H1 (cell line): ENCODE data around the gene ZBTB40.

Experiments used
- BACH1 ChIP-seq: IDR thresholded peaks from 2 replicates; pipeline ENCODE4 v1.6.1; 2012; ENCODE audit warnings: low read length, improper control_type of control experiment
- CEBPB ChIP-seq: IDR thresholded peaks from 2 replicates; pipeline ENCODE4 v1.6.1; 2012; ENCODE audit warnings: low read depth, low read length
- CTCF ChIP-seq, 3 experiments: IDR thresholded peaks; 1 replicate in 2 of 3; 2 replicates in 1 of 3; pipeline versions ENCODE4 v1.5.1 to v1.6.1; 2011; ENCODE audit warnings: low read length in 3 of 3, mild to moderate bottlenecking in 3 of 3, inconsistent platforms in 2 of 3, low read depth in 1 of 3, moderate library complexity in 1 of 3; ENCODE audit not compliant: insufficient read depth in 1 of 3; ENCODE audit errors: control extremely low read depth in 1 of 3
- EP300 ChIP-seq, 2 experiments: IDR thresholded peaks; 1 replicate in 1 of 2; 2 replicates in 1 of 2; pipeline ENCODE4 v1.6.1; 2011 to 2012; ENCODE audit warnings: low read depth in 2 of 2, low read length in 2 of 2, mild to moderate bottlenecking in 2 of 2, borderline replicate concordance in 1 of 2, inconsistent platforms in 1 of 2, moderate library complexity in 1 of 2
- GABPA ChIP-seq: IDR thresholded peaks from 2 replicates; pipeline ENCODE4 v1.6.1; 2011; ENCODE audit warnings: mild to moderate bottlenecking, low read length, moderate library complexity, borderline replicate concordance; ENCODE audit not compliant: insufficient read depth
- HDAC6 ChIP-seq: IDR thresholded peaks from one replicate; pipeline ENCODE4 v1.7.1; 2012; ENCODE audit warnings: low read depth, mild to moderate bottlenecking, inconsistent platforms, low read length, moderate library complexity
- POLR2AphosphoS5 ChIP-seq: IDR thresholded peaks from 2 replicates; pipeline ENCODE4 v1.6.1; 2011; ENCODE audit warnings: low read depth, low read length

- TF ChIP-seq CTCF (IDR thresholded peaks at IDR 0.05; ENCODE audit: control extremely low read depth in 1 of 3, insufficient read depth in 1 of 3, low read depth in 1 of 3, low read length in 3 of 3) (no peak), CEBPB (no peak), BACH1 (no peak), HDAC6 (no peak), EP300 (IDR thresholded peaks at IDR 0.05; ENCODE audit: borderline replicate concordance in 1 of 2, low read depth in 2 of 2, low read length in 2 of 2) (no peak), GABPA (no peak), POLR2AphosphoS5 (no peak)
Observed at GRCh38 chr1:22489823-22490222, 38.2 kb downstream of the ZBTB40 start.
